Ovary (tissue), 9 donors: ENCODE measurements around the gene TRAPPC3L. TPM values are rescaled to one million over a fixed set of nuclear protein-coding genes. Genes with fewer than 3 reads are reported as not detected.

ENCODE experiments used
- DNase-seq, 5 donors: peaks; one replicate each; pipeline ENCODE4 v3.0.0-alpha.2; 2019 to 2020
- H3K27ac ChIP-seq, 2 donors: fragments of 200-600 bp; one replicate each; pipeline versions ENCODE4 v1.5.1 to v1.8.0; 2019 to 2022
- H3K27me3 ChIP-seq: fragments of 200-600 bp; one replicate; pipeline ENCODE4 v1.8.0; 2022
- H3K36me3 ChIP-seq: fragments of 200-600 bp; sonication (generic); one replicate; pipeline ENCODE4 v1.5.1; 2019
- H3K4me1 ChIP-seq: one replicate; pipeline ENCODE4 v1.8.1; 2013; ENCODE audit warnings: mild to moderate bottlenecking, moderate library complexity; ENCODE audit not compliant: insufficient read depth
- H3K4me3 ChIP-seq: fragments of 200-600 bp; sonication (generic); one replicate; pipeline ENCODE4 v1.5.1; 2017
- H3K9me3 ChIP-seq, 2 donors: fragments of 200-600 bp in 1 of 2; sonication (generic) in 1 of 2; one replicate each; pipeline versions ENCODE4 v1.5.1 to v1.8.1; 2013 to 2019; ENCODE audit warnings: mild to moderate bottlenecking in 1 of 2, moderate library complexity in 1 of 2
- CTCF ChIP-seq, 3 donors: fragments of 450-650 bp in 2 of 3; fragments of 200-600 bp in 1 of 3; IDR thresholded peaks; one replicate each; pipeline versions ENCODE4 v1.5.1 to v1.8.0; 2016 to 2022; ENCODE audit warnings: antibody characterized with exemption in 3 of 3, mild to moderate bottlenecking in 1 of 3
- EP300 ChIP-seq: sonication (generic); formaldehyde crosslinking; IDR thresholded peaks from one replicate; pipeline ENCODE4 v1.6.1; 2017; ENCODE audit warnings: antibody characterized with exemption
- POLR2A ChIP-seq: fragments of 450-650 bp; IDR thresholded peaks from one replicate; pipeline ENCODE4 v1.6.1; 2017; ENCODE audit warnings: antibody characterized with exemption, mild to moderate bottlenecking, moderate library complexity
- WGBS, 3 donors: extraction: QIAGEN DNeasy Blood & Tissue Kit in 1 of 3; methylation state at CpG; one replicate each; pipeline versions ENCODE4 v1.1.5 to v1.1.7; 2013 to 2017; 5-methylcytosine and 5-hydroxymethylcytosine counted together
- intact Hi-C, 4 donors: fragments of 100-400 bp; cut with DNase I; formaldehyde crosslinking; loops; one replicate each; pipeline versions ENCODE4 v1.11.0 to v1.15.1; 2022 to 2023
- polyA plus RNA-seq, 2 donors: library from polyadenylated mRNA; stranded (reverse); fragments of 200-250 nt in 1 of 2; fragments of 350-450 nt in 1 of 2; fragmentation: Illumina TruSeq in 1 of 2; extraction: RNeasy Lipid Tissue Mini Kit (QIAGEN cat#74804) in 1 of 2; gene quantifications; one replicate each; pipeline ENCODE4 v1.2.3, GENCODE V29; 2013 to 2014
- total RNA-seq, 7 donors: library from RNA; depleted of rRNA in 2 of 7; stranded (reverse); fragments of >200 nt in 2 of 7; fragmentation: NEBNext Ultra II Directional in 3 of 7; extraction: Animal tissue kit (Norgen Biotek cat#: 25700) in 3 of 7; gene quantifications; one replicate each; pipeline versions ENCODE4 v1.1.0 to v1.2.4, GENCODE V29; 2016 to 2023
- donor health status: DM: no; HTN: no; CAD: no; lungs with moderate emphysema.
- donor health status: DM: no; HTN: no; CAD: no.
- donor health status: Bipolar disorder and iron deficiency.
- donor health status: DM: yes; HTN: yes; CAD: no.
- donor health status: DM: no; HTN: no; CAD: no.
- donor health status: DM: yes; HTN: yes; CAD: no.

Gene TRAPPC3L
- total and polyA plus RNA-seq, 9 donors, result 0.08 to 0.20 (median 0.10) TPM; not detected in 6

DNA sequence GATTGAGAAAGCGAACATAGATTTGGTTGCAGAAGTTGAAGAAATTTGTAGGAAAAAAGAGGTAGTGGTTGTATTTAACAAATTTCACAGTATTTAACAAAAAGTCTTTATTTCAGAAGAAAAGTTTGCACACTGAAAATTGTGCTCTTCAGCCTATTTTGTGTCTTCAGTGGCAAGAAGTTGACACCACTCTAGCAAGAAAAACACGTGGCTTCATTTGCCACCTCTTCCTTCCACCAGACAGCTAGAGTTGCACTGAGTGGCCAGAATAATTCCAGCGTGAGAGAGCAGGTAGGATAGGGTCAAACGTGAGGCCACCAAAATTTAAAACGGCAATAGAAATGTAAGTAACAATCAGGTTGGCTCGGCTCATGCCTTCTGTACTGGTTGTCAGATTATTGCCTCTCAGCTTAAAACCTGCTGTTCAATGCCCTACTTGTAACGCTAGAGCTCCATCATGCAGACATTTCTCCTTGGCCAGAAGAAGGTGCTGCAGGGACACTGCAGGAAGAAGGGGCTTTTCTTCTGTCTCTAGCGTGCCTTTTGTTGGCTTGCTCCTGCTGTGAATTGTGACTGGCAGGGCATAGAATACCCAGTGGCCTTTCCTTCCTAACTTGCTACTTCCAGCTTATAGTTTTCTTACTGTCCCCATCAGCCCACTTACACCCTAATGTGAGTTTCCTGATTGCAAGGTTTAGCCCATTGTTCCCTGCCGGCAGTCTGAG is 12.1 kb downstream of the TRAPPC3L start:
- H3K36me3 ChIP-seq, result no peaks in the 10 kb centered on the region
- DNase-seq, result no peak
- no peaks in the 10 kb centered on the region for H3K9me3 ChIP-seq
- intact Hi-C loops, result loop anchor here in 2 of 4 donors (10.0 kb wide), 2 partner anchors 259 to 269 kb away; partner anchors contain the start of gene TSPYL1 (in 1 of the 2)
- H3K4me1 ChIP-seq, result peaks cover 2% of the 10 kb centered on the region
- no peaks in the 10 kb centered on the region for H3K27me3 ChIP-seq
- H3K27ac ChIP-seq, result no peak overlapping the region
- no peak overlapping the region for H3K4me3 ChIP-seq
- WGBS, 3 donors, result 66 to 80% (median 71%) methylated on average over 9 of the region's 9 CpGs
- TF ChIP-seq EP300 (no peak), CTCF (IDR thresholded peaks at IDR 0.05) (no peak), POLR2A (no peak)

GRCh38 chr6:116531675-116532570 is 13.6 kb downstream of the TRAPPC3L start:
- TF ChIP-seq CTCF (IDR thresholded peaks at IDR 0.05) (peak; percentile 23 to 71 (median 55)), EP300 (no peak)
- H3K36me3 ChIP-seq, result no peaks in the 10 kb centered on the region
- intact Hi-C loops, result loop anchor here in 2 of 4 donors (10.0 kb wide), 2 partner anchors 257 to 267 kb away; partner anchors contain the start of gene TSPYL1 (in 1 of the 2)
- no peak overlapping the region for H3K27ac ChIP-seq
- DNase-seq, result peak; percentile 25 to 64 (median 36)
- H3K4me3 ChIP-seq, result no peak overlapping the region
- WGBS, 3 donors, result 86 to 87% (median 86%) methylated on average over 12 of the region's 12 CpGs
- peaks cover 2% of the 10 kb centered on the region for H3K4me1 ChIP-seq
- no peaks in the 10 kb centered on the region for H3K27me3 ChIP-seq
- no peaks in the 10 kb centered on the region for H3K9me3 ChIP-seq

DNA sequence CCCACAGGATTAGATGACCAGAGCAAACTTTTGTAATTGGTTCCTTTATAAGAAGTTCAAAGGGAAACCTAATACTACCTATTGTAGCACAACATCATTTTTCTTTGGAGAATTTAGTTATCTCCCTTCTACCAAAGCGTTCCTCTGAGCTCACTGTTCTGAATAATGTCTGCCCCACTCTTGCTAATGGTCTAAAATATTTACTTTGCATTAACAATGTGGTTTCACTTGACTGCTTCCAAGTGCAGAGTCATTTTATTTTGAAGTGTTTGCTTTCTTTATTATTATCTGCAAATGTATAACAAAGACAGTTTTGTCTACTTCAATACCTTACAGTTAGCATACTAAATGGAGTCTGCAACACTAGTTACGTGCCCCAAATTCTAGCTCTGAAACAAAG is 15.0 kb downstream of the TRAPPC3L start:
- peaks cover 2% of the 10 kb centered on the region for H3K4me1 ChIP-seq
- intact Hi-C loops, result loop anchor here in 2 of 4 donors (10.0 kb wide), 2 partner anchors 256 to 266 kb away; partner anchors contain the start of gene TSPYL1 (in 1 of the 2)
- no peaks in the 10 kb centered on the region for H3K36me3 ChIP-seq
- no peak overlapping the region for H3K4me3 ChIP-seq
- no peak for TF ChIP-seq EP300
- TF ChIP-seq POLR2A, result no peak
- TF ChIP-seq CTCF (IDR thresholded peaks at IDR 0.05), result no peak
- no peak for DNase-seq
- H3K9me3 ChIP-seq, result no peaks in the 10 kb centered on the region
- no peak overlapping the region for H3K27ac ChIP-seq
- 40 to 61% (median 47%) methylated on average over 2 of the region's 2 CpGs for WGBS, 3 donors
- no peaks in the 10 kb centered on the region for H3K27me3 ChIP-seq

DNA sequence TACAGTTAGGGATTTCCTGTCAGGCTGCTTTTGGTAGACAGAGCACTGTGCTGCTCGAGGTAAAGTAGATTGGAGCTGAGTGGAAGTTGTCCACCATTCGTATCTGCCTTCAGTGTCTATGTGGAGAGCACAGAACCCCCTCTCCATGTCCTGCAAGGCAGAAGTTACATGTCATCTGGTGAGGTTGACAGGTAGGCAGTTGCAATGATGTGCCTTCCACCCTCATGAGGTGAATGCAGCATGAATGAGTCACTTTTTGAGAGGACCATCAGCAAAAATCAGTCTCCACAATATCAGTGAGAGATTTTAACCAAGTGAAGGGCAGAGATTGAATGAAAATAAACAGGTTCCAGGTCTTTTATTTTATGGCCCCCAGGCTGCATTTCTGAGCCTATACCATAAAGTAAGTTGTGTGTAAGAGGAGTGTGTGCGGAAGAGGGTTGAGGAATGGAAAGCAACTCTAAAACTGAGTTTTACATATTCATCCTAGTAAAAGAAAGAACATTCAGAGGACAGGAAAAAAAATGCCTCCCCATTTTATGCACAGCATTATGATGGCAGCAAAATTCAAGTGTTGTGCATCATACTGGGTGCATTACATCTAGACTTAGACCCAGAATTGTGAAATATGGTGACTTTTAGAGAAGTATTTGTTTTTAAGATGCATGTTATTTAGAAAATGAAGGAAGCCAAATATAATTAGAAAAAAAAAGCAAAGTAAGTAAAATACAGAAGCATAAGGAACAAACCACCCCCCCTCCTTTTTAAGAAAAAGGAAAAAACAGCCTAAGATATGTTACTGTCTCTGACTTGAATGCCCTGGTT is 15.8 kb downstream of the TRAPPC3L start:
- Histone ChIP-seq H3K4me1 (peaks cover 2% of the 10 kb centered on the region), H3K27me3 (no peaks in the 10 kb centered on the region), H3K9me3 (no peaks in the 10 kb centered on the region), H3K36me3 (no peaks in the 10 kb centered on the region), H3K27ac (no peak overlapping the region), H3K4me3 (no peak overlapping the region)
- TF ChIP-seq CTCF (IDR thresholded peaks at IDR 0.05), result no peak
- TF ChIP-seq POLR2A, result no peak
- TF ChIP-seq EP300, result no peak
- intact Hi-C loops, result loop anchor here in 2 of 4 donors (10.0 kb wide), 2 partner anchors 255 to 265 kb away; partner anchors contain the start of gene TSPYL1 (in 1 of the 2)
- 76 to 85% (median 80%) methylated on average over 3 of the region's 3 CpGs for WGBS, 3 donors
- DNase-seq, result no peak
